A673 (cell line): ENCODE measurements around the gene LEF1. TPM values are rescaled to one million over a fixed set of nuclear protein-coding genes. Genes with fewer than 3 reads are reported as not detected.

Experiments
- BruUV-seq: library from RNA; stranded (reverse); fragments of 400-500 nt; replicated peaks from 2 replicates; lab custom pipeline; 2021; lab: Mats Ljungman, UMichigan
- CTCF ChIA-PET: fragments of 300-600 bp; sonication (Branson Sonifier 250); formaldehyde crosslinking; loops from one replicate; lab custom pipeline; 2022; ENCODE audit warnings: antibody characterized with exemption; lab: Charles Lee
- POLR2A ChIA-PET: fragments of 300-600 bp; sonication (Branson Sonifier 250); formaldehyde crosslinking; loops from one replicate; lab custom pipeline; 2022; ENCODE audit warnings: antibody characterized with exemption; ENCODE audit not compliant: low non-redundant PET; lab: Charles Lee
- DNase-seq: peaks from one replicate; pipeline ENCODE4 v3.0.0-alpha.2; 2015; ENCODE audit warnings: low spot score
- H3K27ac ChIP-seq: fragments of 200-600 bp; sonication (generic); 2 replicates; pipeline ENCODE4 v1.5.1; 2016; ENCODE audit warnings: mixed run types, low read depth, mild to moderate bottlenecking, mixed read lengths, antibody characterized with exemption, low read length; ENCODE audit not compliant: poor library complexity, severe bottlenecking
- H3K27me3 ChIP-seq: fragments of 200-600 bp; sonication (generic); replicated peaks from 2 replicates; pipeline ENCODE4 v1.6.1; 2017; ENCODE audit warnings: mixed run types, low read depth, mild to moderate bottlenecking, mixed read lengths, antibody characterized with exemption, low read length; ENCODE audit not compliant: insufficient read depth, poor library complexity
- H3K36me3 ChIP-seq: fragments of 200-600 bp; sonication (generic); 2 replicates; pipeline ENCODE4 v1.6.1; 2016; ENCODE audit warnings: mixed run types, mild to moderate bottlenecking, mixed read lengths, antibody characterized with exemption, low read length; ENCODE audit not compliant: insufficient read depth, poor library complexity, severe bottlenecking
- H3K4me1 ChIP-seq: fragments of 200-600 bp; sonication (generic); 2 replicates; pipeline ENCODE4 v1.6.1; 2017; ENCODE audit warnings: mixed run types, mild to moderate bottlenecking, mixed read lengths, antibody characterized with exemption, low read length; ENCODE audit not compliant: insufficient read depth, poor library complexity, severe bottlenecking
- H3K4me3 ChIP-seq: fragments of 200-600 bp; sonication (generic); 2 replicates; pipeline ENCODE4 v1.5.1; 2016; ENCODE audit warnings: low read depth, mixed run types, mild to moderate bottlenecking, mixed read lengths, low read length; ENCODE audit not compliant: poor library complexity, severe bottlenecking
- H3K9me3 ChIP-seq: fragments of 200-600 bp; sonication (generic); 2 replicates; pipeline ENCODE4 v1.6.1; 2016; ENCODE audit warnings: mixed run types, low read depth, mild to moderate bottlenecking, mixed read lengths, antibody characterized with exemption, low read length; ENCODE audit not compliant: poor library complexity, severe bottlenecking
- CTCF ChIP-seq: fragments of 300-800, 200-600 bp; sonication (generic); conservative IDR thresholded peaks from 2 replicates; pipeline ENCODE4 v1.5.1; 2017; ENCODE audit warnings: low read depth, mild to moderate bottlenecking, antibody characterized with exemption, low read length, moderate library complexity, mixed read lengths
- EZH2 ChIP-seq: fragments of 200-600 bp; sonication (generic); IDR thresholded peaks from 2 replicates; pipeline ENCODE4 v1.6.1; 2017; ENCODE audit warnings: borderline replicate concordance, low read depth, mild to moderate bottlenecking, mixed read lengths, antibody characterized with exemption, low read length; ENCODE audit not compliant: poor library complexity, severe bottlenecking
- intact Hi-C: fragments of 100-400 bp; cut with micrococcal nuclease; formaldehyde crosslinking; loops from one replicate; pipeline ENCODE4 v1.10.0; 2022; ENCODE audit not compliant: unreplicated experiment
- total RNA-seq: library from RNA; stranded (reverse); gene quantifications from 2 replicates; pipeline ENCODE4 v1.2.3, GENCODE V29; 2021

Gene LEF1
- total RNA-seq, 1 experiment from 2014 or later = 2.5 TPM

GRCh38 chr4:108010167-108010566 is 158.6 kb downstream of the LEF1 start:
- BruUV-seq = no TSS peak
- DNase-seq = no peak
- CTCF ChIA-PET = interaction anchor here (0.7 kb wide), 1 partner anchor 369 kb away, joined by 6 read pairs; no protein-coding TSS in a partner anchor

GRCh38 chr4:108008721-108009120 is 160.0 kb downstream of the LEF1 start:
- Histone ChIP-seq H3K9me3 (no peaks in the 10 kb centered on the region), H3K4me3 (no peak overlapping the region), H3K27ac (no peak overlapping the region), H3K36me3 (no peaks in the 10 kb centered on the region), H3K4me1 (no peaks in the 10 kb centered on the region), H3K27me3 (no peaks in the 10 kb centered on the region)
- no TSS peak for BruUV-seq
- intact Hi-C loops = no loop called here
- CTCF ChIA-PET = no interaction called here
- no peak for DNase-seq
- TF ChIP-seq CTCF (no peak), EZH2 (no peak)
- POLR2A ChIA-PET = no interaction called here

More at GRCh38 chr4:108010167-108010566, 158.6 kb downstream of the LEF1 start:
- no peaks in the 10 kb centered on the region for H3K27me3 ChIP-seq
- no peak overlapping the region for H3K4me3 ChIP-seq
- no peaks in the 10 kb centered on the region for H3K4me1 ChIP-seq
- no peak overlapping the region for H3K27ac ChIP-seq
- TF ChIP-seq CTCF = no peak
- TF ChIP-seq EZH2 = no peak
- intact Hi-C loops = no loop called here
- POLR2A ChIA-PET = interaction anchor here (0.6 kb wide), 1 partner anchor 60 kb away, joined by 5 read pairs; no protein-coding TSS in a partner anchor
- peaks cover 14% of the 10 kb centered on the region for H3K36me3 ChIP-seq
- H3K9me3 ChIP-seq = no peaks in the 10 kb centered on the region

- TF ChIP-seq EZH2 (no peak), CTCF (no peak)
- no peaks in the 10 kb centered on the region for H3K36me3 ChIP-seq
- H3K4me1 ChIP-seq = no peaks in the 10 kb centered on the region
- POLR2A ChIA-PET = no interaction called here
- H3K27me3 ChIP-seq = no peaks in the 10 kb centered on the region
- no peak for DNase-seq
- H3K27ac ChIP-seq = no peak overlapping the region
- no TSS peak for BruUV-seq
- H3K9me3 ChIP-seq = no peaks in the 10 kb centered on the region
- intact Hi-C loops = no loop called here
- CTCF ChIA-PET = no interaction called here
- H3K4me3 ChIP-seq = no peak overlapping the region
Measured at GRCh38 chr4:108007984-108008383, 160.7 kb downstream of the LEF1 start.
